MM.1S (cell line): ENCODE data around the gene HSD11B1L.

Experiments
- EZH2 ChIP-seq: fragments of 300-600 bp; sonication (generic); optimal IDR thresholded peaks from 2 replicates; pipeline ENCODE3; 2017; ENCODE audit warnings: low read depth, mild to moderate bottlenecking, antibody characterized with exemption, low read length, mixed read lengths
- EZH2phosphoT487 ChIP-seq: fragments of 300-600 bp; sonication (generic); IDR thresholded peaks from 2 replicates; pipeline ENCODE4 v1.6.1; 2018; ENCODE audit warnings: antibody characterized with exemption, low read length
- TF ChIP-seq, protein P1 (sequence below): fragments of 300-600 bp; sonication (generic); IDR thresholded peaks from 2 replicates; pipeline ENCODE4 v1.5.1; 2016; ENCODE audit warnings: antibody characterized with exemption, low read length, mixed read lengths

DNA sequence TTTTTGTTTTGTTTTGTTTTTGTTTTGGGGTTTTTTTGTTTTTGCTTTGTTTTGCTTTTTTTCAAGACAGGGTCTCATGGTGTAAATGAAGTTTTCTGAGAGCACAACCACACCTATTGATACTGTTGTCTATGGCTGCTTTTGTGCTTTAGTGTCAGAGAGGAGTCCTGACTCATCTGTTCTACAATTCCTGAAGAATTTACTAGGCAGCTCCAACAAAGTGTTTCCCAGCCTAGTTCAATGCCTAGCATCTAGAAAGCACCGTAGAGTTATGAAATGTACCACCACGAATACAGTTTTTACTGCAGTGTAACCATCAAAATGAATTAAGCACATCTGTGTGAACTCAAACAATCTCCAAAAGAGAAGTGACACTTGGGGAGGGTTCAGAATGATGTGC lies 36.8 kb upstream of the HSD11B1L start:
- TF ChIP-seq, protein P1, sequence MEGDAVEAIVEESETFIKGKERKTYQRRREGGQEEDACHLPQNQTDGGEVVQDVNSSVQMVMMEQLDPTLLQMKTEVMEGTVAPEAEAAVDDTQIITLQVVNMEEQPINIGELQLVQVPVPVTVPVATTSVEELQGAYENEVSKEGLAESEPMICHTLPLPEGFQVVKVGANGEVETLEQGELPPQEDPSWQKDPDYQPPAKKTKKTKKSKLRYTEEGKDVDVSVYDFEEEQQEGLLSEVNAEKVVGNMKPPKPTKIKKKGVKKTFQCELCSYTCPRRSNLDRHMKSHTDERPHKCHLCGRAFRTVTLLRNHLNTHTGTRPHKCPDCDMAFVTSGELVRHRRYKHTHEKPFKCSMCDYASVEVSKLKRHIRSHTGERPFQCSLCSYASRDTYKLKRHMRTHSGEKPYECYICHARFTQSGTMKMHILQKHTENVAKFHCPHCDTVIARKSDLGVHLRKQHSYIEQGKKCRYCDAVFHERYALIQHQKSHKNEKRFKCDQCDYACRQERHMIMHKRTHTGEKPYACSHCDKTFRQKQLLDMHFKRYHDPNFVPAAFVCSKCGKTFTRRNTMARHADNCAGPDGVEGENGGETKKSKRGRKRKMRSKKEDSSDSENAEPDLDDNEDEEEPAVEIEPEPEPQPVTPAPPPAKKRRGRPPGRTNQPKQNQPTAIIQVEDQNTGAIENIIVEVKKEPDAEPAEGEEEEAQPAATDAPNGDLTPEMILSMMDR: no peak
- TF ChIP-seq EZH2 (no peak), EZH2phosphoT487 (no peak)
